Activated CD8-positive, alpha-beta T cell treated with anti-CD3 and anti-CD28 coated beads for 36 hours (primary cell): ENCODE data around the gene DAB2IP. TPM values are rescaled to one million over a fixed set of nuclear protein-coding genes. Genes with fewer than 3 reads are reported as not detected.

Experiments used
- ATAC-seq: fragments of 200-7000 bp; cut with Tn5 transposase; one replicate; pipeline ENCODE4 v1.10.0; 2021; ENCODE audit warnings: mild to moderate bottlenecking, moderate library complexity
- CTCF ChIA-PET: fragments of 350-600 bp; sonication (Branson Sonifier 250); formaldehyde crosslinking; loops from one replicate; lab custom pipeline; 2021; ENCODE audit warnings: antibody characterized with exemption; lab: Charles Lee
- POLR2A ChIA-PET: fragments of 350-600 bp; sonication (Branson Sonifier 250); formaldehyde crosslinking; loops from one replicate; lab custom pipeline; 2021; ENCODE audit warnings: antibody characterized with exemption; lab: Charles Lee
- DNase-seq: peaks from one replicate; pipeline ENCODE4 v3.0.0-alpha.2; 2020
- H3K27ac Mint-ChIP-seq: one replicate; pipeline ENCODE4 v1.8.0; 2021; ENCODE audit warnings: mild to moderate bottlenecking, mixed read lengths
- H3K27me3 Mint-ChIP-seq: one replicate; pipeline ENCODE4 v1.8.0; 2021; ENCODE audit warnings: mixed read lengths
- H3K36me3 Mint-ChIP-seq: one replicate; pipeline ENCODE4 v1.8.0; 2021; ENCODE audit warnings: low read depth, mixed read lengths
- H3K4me1 Mint-ChIP-seq: one replicate; pipeline ENCODE4 v1.8.0; 2021; ENCODE audit warnings: low read depth, mixed read lengths
- H3K4me3 Mint-ChIP-seq: one replicate; pipeline ENCODE4 v1.8.0; 2021; ENCODE audit warnings: mild to moderate bottlenecking, moderate library complexity, mixed read lengths
- H3K9me3 Mint-ChIP-seq: one replicate; pipeline ENCODE4 v1.8.0; 2021; ENCODE audit warnings: mixed read lengths
- CTCF ChIP-seq: fragments of 200-600 bp; IDR thresholded peaks from one replicate; pipeline ENCODE4 v1.8.0; 2022; ENCODE audit warnings: antibody characterized with exemption, mild to moderate bottlenecking
- intact Hi-C: fragments of 100-400 bp; cut with micrococcal nuclease; formaldehyde crosslinking; loops from one replicate; pipeline ENCODE4 v1.10.0; 2022
- total RNA-seq, 2 experiments: library from RNA; stranded (reverse); gene quantifications; one replicate each; pipeline ENCODE4 v1.2.3, GENCODE V29; 2021

The DAB2IP gene
- total RNA-seq, 2 experiments from 2014 or later, result 0.54 to 1.5 TPM

- H3K9me3 Mint-ChIP-seq, result no peaks in the 10 kb centered on the region
- H3K4me3 Mint-ChIP-seq, result no peak overlapping the region
- no peak for TF ChIP-seq CTCF
- intact Hi-C loops, result loop anchor here (10.0 kb wide), 1 partner anchor 143 kb away; no protein-coding TSS in a partner anchor
- ChIA-PET POLR2A (no interaction called here), CTCF (interaction anchor here (0.9 to 2.7 kb wide), 5 partner anchors 48 to 301 kb away, joined by 3 to 11 read pairs (median 7); no protein-coding TSS in a partner anchor)
- H3K27ac Mint-ChIP-seq, result no peak overlapping the region
- no peaks in the 10 kb centered on the region for H3K36me3 Mint-ChIP-seq
- ATAC-seq (no peak), DNase-seq (no peak)
- no peaks in the 10 kb centered on the region for H3K4me1 Mint-ChIP-seq
- H3K27me3 Mint-ChIP-seq, result peaks cover 4% of the 10 kb centered on the region
Measured at GRCh38 chr9:121688146-121688680, 36.8 kb downstream of the DAB2IP start.

- CTCF ChIA-PET, result interaction anchor here (0.9 to 2.7 kb wide), 3 partner anchors 48 to 143 kb away, joined by 3 to 9 read pairs (median 7); no protein-coding TSS in a partner anchor
- Mint-ChIP-seq H3K27ac (no peak overlapping the region), H3K36me3 (no peaks in the 10 kb centered on the region), H3K4me1 (no peaks in the 10 kb centered on the region), H3K9me3 (no peaks in the 10 kb centered on the region), H3K4me3 (no peak overlapping the region), H3K27me3 (peaks cover under 1% of the 10 kb centered on the region)
- no peak for DNase-seq
- POLR2A ChIA-PET, result no interaction called here
- ATAC-seq, result no peak
- no peak for TF ChIP-seq CTCF
- intact Hi-C loops, result loop anchor here (10.0 kb wide), 1 partner anchor 144 kb away; no protein-coding TSS in a partner anchor
Measured at GRCh38 chr9:121688681-121689080, 37.2 kb downstream of the DAB2IP start.

- H3K27ac Mint-ChIP-seq, result no peak overlapping the region
- no peaks in the 10 kb centered on the region for H3K4me1 Mint-ChIP-seq
- TF ChIP-seq CTCF, result no peak
- intact Hi-C loops, result loop anchor here (10.0 kb wide), 1 partner anchor 145 kb away; no protein-coding TSS in a partner anchor
- no peak for ATAC-seq
- H3K36me3 Mint-ChIP-seq, result no peaks in the 10 kb centered on the region
- H3K27me3 Mint-ChIP-seq, result no peaks in the 10 kb centered on the region
- no peaks in the 10 kb centered on the region for H3K9me3 Mint-ChIP-seq
- ChIA-PET POLR2A (no interaction called here), CTCF (interaction anchor here (0.9 to 1.6 kb wide), 4 partner anchors 49 to 434 kb away, joined by 3 to 4 read pairs (median 3); no protein-coding TSS in a partner anchor)
- no peak for DNase-seq
- no peak overlapping the region for H3K4me3 Mint-ChIP-seq
Measured at GRCh38 chr9:121689461-121690157, 38.2 kb downstream of the DAB2IP start.

GRCh38 chr9:121690316-121690715 lies 38.9 kb downstream of the DAB2IP start:
- intact Hi-C loops, result no loop called here
- ATAC-seq, result no peak
- TF ChIP-seq CTCF, result no peak
- H3K36me3 Mint-ChIP-seq, result no peaks in the 10 kb centered on the region
- ChIA-PET POLR2A (no interaction called here), CTCF (interaction anchor here (0.9 to 1.6 kb wide), 4 partner anchors 50 to 433 kb away, joined by 3 to 4 read pairs (median 3); no protein-coding TSS in a partner anchor)
- no peak for DNase-seq
- H3K4me3 Mint-ChIP-seq, result no peak overlapping the region
- no peak overlapping the region for H3K27ac Mint-ChIP-seq
- H3K4me1 Mint-ChIP-seq, result no peaks in the 10 kb centered on the region
- H3K27me3 Mint-ChIP-seq, result no peaks in the 10 kb centered on the region
- no peaks in the 10 kb centered on the region for H3K9me3 Mint-ChIP-seq

GRCh38 chr9:121690766-121691165 lies 39.3 kb downstream of the DAB2IP start:
- Mint-ChIP-seq H3K4me3 (no peak overlapping the region), H3K27ac (no peak overlapping the region), H3K27me3 (no peaks in the 10 kb centered on the region), H3K36me3 (no peaks in the 10 kb centered on the region), H3K9me3 (no peaks in the 10 kb centered on the region), H3K4me1 (no peaks in the 10 kb centered on the region)
- ChIA-PET CTCF (interaction anchor here (0.9 to 1.6 kb wide), 3 partner anchors 50 to 433 kb away, joined by 3 to 4 read pairs (median 3); no protein-coding TSS in a partner anchor), POLR2A (no interaction called here)
- intact Hi-C loops, result no loop called here
- DNase-seq (no peak), ATAC-seq (no peak)
- no peak for TF ChIP-seq CTCF
